ENCODE data around the gene SFRP2. TPM values are rescaled to one million over a fixed set of nuclear protein-coding genes. Genes with fewer than 3 reads are reported as not detected.

The SFRP2 gene
- total RNA-seq, 4 donors from 2014 or later = 9.4 to 34.7 (median 22.8) TPM

DNA sequence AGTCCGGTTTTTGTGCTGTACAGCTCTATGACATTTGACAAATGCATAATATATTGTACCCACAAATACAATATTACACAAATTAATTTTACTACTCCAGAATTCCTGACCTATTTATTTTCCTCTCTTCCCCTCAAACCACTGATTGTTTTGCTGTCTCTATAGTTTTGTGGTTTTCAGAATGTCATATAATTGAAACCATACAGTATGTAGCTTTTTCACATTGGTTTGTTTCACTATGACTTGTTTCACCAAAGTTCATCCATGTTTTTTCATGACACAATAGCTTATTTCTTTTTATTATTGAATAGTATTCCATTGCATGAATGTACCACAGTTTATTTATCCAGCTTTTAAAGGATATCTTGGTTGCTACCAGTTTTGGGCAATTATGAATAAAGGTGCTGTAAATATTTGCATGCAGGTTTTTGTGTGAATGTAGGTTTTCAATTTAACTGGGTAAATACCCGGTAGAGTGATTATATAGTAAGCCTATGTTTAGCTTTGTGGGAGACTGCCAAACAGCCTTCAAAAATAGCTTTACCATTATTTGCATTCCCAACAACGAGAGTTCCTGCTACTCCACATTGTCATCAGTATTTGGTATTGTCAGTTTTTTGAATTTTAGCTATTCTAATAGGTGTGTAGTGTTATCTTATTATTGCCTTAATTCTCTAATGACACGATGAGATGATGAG is 55.0 kb downstream of the SFRP2 start:
- DNase-seq (ENCODE audit: low spot score) (no peak), ATAC-seq (ENCODE audit: low FRiP score) (no peak)
- TF ChIP-seq, protein P1, sequence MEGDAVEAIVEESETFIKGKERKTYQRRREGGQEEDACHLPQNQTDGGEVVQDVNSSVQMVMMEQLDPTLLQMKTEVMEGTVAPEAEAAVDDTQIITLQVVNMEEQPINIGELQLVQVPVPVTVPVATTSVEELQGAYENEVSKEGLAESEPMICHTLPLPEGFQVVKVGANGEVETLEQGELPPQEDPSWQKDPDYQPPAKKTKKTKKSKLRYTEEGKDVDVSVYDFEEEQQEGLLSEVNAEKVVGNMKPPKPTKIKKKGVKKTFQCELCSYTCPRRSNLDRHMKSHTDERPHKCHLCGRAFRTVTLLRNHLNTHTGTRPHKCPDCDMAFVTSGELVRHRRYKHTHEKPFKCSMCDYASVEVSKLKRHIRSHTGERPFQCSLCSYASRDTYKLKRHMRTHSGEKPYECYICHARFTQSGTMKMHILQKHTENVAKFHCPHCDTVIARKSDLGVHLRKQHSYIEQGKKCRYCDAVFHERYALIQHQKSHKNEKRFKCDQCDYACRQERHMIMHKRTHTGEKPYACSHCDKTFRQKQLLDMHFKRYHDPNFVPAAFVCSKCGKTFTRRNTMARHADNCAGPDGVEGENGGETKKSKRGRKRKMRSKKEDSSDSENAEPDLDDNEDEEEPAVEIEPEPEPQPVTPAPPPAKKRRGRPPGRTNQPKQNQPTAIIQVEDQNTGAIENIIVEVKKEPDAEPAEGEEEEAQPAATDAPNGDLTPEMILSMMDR (IDR thresholded peaks at IDR 0.05) = no peak

DNA sequence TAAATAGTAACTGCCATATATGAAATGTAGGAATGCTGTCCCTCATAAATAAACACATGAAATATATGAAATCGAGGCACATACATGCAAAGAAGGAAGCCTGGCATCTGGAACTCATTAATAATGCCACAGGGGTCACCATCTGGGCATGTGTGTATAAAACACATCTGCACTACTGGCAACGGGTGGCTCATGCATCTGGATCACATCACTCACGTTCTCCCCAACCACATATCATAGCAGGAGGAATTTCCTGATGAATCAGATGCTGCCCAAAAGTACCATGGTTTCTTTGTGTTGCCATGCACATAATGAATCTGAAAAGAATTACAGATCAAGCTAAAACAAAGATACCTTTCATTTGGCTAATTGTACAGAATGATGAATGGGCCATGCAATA is 57.6 kb downstream of the SFRP2 start:
- no peak for ATAC-seq (ENCODE audit: low FRiP score)
- TF ChIP-seq, protein P1 (IDR thresholded peaks at IDR 0.05) = no peak

More for the DNA sequence above, 57.6 kb downstream of the SFRP2 start:
- DNase-seq (ENCODE audit: low spot score) = no peak

Other genes starting within 250 kb of the SFRP2 start
- 10 to 100 TPM; 55.4 to 97.2 (median 87.8) TPM for gene TLR2, start 104.8 kb downstream of the SFRP2 start, total RNA-seq
- 1 to 10 TPM in 1 of 4 donors, under 1 TPM in 1, not detected in 2; 0.28 to 1.4 TPM for gene RNF175, start 29.1 kb downstream of the SFRP2 start, total RNA-seq